ENCODE data around the gene OSGIN1.

DNA sequence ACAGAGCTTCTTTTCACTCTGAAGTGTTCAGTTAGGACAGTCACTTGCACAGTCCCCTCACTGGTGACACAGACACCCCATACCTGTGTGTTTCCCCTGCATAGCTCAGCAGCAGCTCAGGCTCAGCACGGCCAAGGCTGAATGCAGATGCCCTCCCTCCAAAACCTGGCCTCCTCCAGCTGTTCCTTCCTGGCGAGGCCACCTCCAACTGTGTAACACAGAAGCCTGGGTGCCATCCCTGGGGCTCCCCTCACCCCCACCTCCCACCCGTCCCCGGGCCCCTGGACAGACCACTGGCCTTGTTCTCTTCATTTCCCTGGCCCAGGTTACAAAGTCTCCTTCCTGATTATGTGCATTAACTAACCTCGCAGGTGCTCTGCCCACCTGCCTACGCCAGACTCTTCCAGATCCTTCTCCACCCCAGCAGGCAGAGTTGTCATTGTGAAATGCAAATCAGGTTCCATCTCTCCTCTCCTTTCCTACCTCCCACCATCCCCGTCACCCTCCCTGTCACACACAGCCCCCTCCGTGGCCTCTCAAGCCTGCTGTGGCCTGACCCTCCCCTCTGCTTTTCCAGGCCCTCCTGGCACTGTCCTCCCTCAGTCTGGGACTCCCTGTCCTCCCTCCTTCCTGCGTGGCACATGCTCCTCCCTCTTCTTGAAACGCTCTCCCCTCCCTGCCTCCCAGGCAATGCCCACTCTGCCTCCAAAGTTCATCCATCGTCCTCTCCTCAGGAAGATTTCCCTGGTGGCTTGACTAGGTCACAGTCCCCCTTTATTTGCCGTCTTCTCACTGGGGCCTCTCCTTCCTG lies 27.7 kb upstream of the OSGIN1 start:
- TF ChIP-seq, protein P1, sequence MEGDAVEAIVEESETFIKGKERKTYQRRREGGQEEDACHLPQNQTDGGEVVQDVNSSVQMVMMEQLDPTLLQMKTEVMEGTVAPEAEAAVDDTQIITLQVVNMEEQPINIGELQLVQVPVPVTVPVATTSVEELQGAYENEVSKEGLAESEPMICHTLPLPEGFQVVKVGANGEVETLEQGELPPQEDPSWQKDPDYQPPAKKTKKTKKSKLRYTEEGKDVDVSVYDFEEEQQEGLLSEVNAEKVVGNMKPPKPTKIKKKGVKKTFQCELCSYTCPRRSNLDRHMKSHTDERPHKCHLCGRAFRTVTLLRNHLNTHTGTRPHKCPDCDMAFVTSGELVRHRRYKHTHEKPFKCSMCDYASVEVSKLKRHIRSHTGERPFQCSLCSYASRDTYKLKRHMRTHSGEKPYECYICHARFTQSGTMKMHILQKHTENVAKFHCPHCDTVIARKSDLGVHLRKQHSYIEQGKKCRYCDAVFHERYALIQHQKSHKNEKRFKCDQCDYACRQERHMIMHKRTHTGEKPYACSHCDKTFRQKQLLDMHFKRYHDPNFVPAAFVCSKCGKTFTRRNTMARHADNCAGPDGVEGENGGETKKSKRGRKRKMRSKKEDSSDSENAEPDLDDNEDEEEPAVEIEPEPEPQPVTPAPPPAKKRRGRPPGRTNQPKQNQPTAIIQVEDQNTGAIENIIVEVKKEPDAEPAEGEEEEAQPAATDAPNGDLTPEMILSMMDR (IDR thresholded peaks at IDR 0.05; ENCODE audit: low read depth, low read length): no peak
- no peak for TF ChIP-seq POLR2A (IDR thresholded peaks at IDR 0.05; ENCODE audit: extremely low read depth, insufficient read length)
- TF ChIP-seq MAX (IDR thresholded peaks at IDR 0.05; ENCODE audit: low read depth, low read length): no peak
